ENCODE measurements around the gene TOMM34. TPM values are rescaled to one million over a fixed set of nuclear protein-coding genes. Genes with fewer than 3 reads are reported as not detected.

Gene TOMM34
- total and polyA plus RNA-seq, 2 experiments from 2014 or later: 27.4 to 38.7 TPM

GRCh38 chr20:44897133-44897532, 63.1 kb downstream of the TOMM34 start:
- no peak for TF ChIP-seq NANOG (IDR thresholded peaks at IDR 0.05; ENCODE audit: borderline replicate concordance)
- TF ChIP-seq REST (IDR thresholded peaks at IDR 0.05; ENCODE audit: unreplicated experiment): no peak
- TF ChIP-seq STAT1 (IDR thresholded peaks at IDR 0.05; ENCODE audit: unreplicated experiment): no peak
- no peak for TF ChIP-seq ZNF114 (CRISPR knock-in tag; IDR thresholded peaks at IDR 0.05)
- no peak for TF ChIP-seq JUNB (IDR thresholded peaks at IDR 0.05; ENCODE audit: unreplicated experiment)
- no peak for TF ChIP-seq EZH2phosphoT487 (IDR thresholded peaks at IDR 0.05; ENCODE audit: unreplicated experiment)
- no peak for TF ChIP-seq POLR2AphosphoS5 (IDR thresholded peaks at IDR 0.05; ENCODE audit: low read depth)
- TF ChIP-seq ZNF462 (CRISPR knock-in tag; IDR thresholded peaks at IDR 0.05): no peak
- no peak for TF ChIP-seq CREB1 (CRISPR knock-in tag; IDR thresholded peaks at IDR 0.05; ENCODE audit: low read depth)
- TF ChIP-seq ZNF331 (CRISPR knock-in tag; IDR thresholded peaks at IDR 0.05; ENCODE audit: low read depth): no peak
- no peak for TF ChIP-seq ETS1 (IDR thresholded peaks at IDR 0.05)
- TF ChIP-seq EZH2 (IDR thresholded peaks at IDR 0.05; ENCODE audit: low read depth, unreplicated experiment): no peak
- no peak for TF ChIP-seq CTCF (conservative IDR thresholded peaks at IDR 0.05; ENCODE audit: low read depth in 2 of 2)
- Histone ChIP-seq H3K9me2 (ENCODE audit: insufficient read depth) (no peaks in the 10 kb centered on the region), H3K27ac (ENCODE audit: low read depth) (no peak overlapping the region), H2AFZ (no peak overlapping the region), H3K4me3 (no peak overlapping the region), H3K36me3 (ENCODE audit: insufficient read depth) (peaks cover 14% of the 10 kb centered on the region), H3K79me2 (replicated peaks; ENCODE audit: insufficient read depth) (peaks cover 100% of the 10 kb centered on the region), H3F3A (replicated peaks; ENCODE audit: low read depth) (no peaks in the 10 kb centered on the region), H4K20me1 (replicated peaks; ENCODE audit: insufficient read depth) (peaks cover 89% of the 10 kb centered on the region), H3K4me2 (no peak overlapping the region), H3K27me3 (ENCODE audit: insufficient read depth) (no peaks in the 10 kb centered on the region), H3K4me1 (ENCODE audit: insufficient read depth) (0 out of 2 replicates have a peak, but pooled peaks cover 3% of the 10 kb centered on the region)
- Mint-ChIP-seq H3K9me3 (no peaks in the 10 kb centered on the region), H3K4me3 (no peak overlapping the region), H3K27me3 (ENCODE audit: insufficient read depth, low read depth, poor library complexity) (peaks cover 7% of the 10 kb centered on the region), H3K36me3 (ENCODE audit: low read depth) (peaks cover 21% of the 10 kb centered on the region), H3K27ac (no peak overlapping the region), H3K4me1 (peaks cover 14% of the 10 kb centered on the region)
- ATAC-seq: no peak
- DNase-seq (ENCODE audit: low spot score): no peak

Data from GM23338 (cell line).